Osteocyte (in vitro differentiated cells): ENCODE measurements around the gene CTBP1. TPM values are rescaled to one million over a fixed set of nuclear protein-coding genes. Genes with fewer than 3 reads are reported as not detected.

Source experiments
- DNase-seq: peaks from one replicate; pipeline ENCODE4 v3.0.0; 2021; ENCODE audit warnings: mixed read lengths; ENCODE audit not compliant: unreplicated experiment; ENCODE audit errors: extremely low spot score
- H3K27ac Mint-ChIP-seq: one replicate; pipeline ENCODE4 v1.8.0; 2021; ENCODE audit warnings: mild to moderate bottlenecking, mixed read lengths; ENCODE audit not compliant: unreplicated experiment
- H3K27me3 Mint-ChIP-seq: one replicate; pipeline ENCODE4 v1.8.0; 2021; ENCODE audit warnings: mixed read lengths; ENCODE audit not compliant: unreplicated experiment
- H3K36me3 Mint-ChIP-seq: one replicate; pipeline ENCODE4 v1.8.0; 2021; ENCODE audit warnings: mixed read lengths; ENCODE audit not compliant: unreplicated experiment
- H3K4me1 Mint-ChIP-seq: one replicate; pipeline ENCODE4 v1.8.0; 2021; ENCODE audit warnings: mixed read lengths; ENCODE audit not compliant: unreplicated experiment
- H3K4me3 Mint-ChIP-seq: one replicate; pipeline ENCODE4 v1.8.0; 2021; ENCODE audit warnings: mild to moderate bottlenecking, moderate library complexity, mixed read lengths; ENCODE audit not compliant: unreplicated experiment
- H3K9me3 Mint-ChIP-seq: one replicate; pipeline ENCODE4 v1.8.0; 2021; ENCODE audit warnings: mixed read lengths; ENCODE audit not compliant: unreplicated experiment
- total RNA-seq: library from RNA; stranded (reverse); gene quantifications from 2 replicates; pipeline ENCODE4 v1.2.1, GENCODE V29; 2021
- TF ChIP-seq, protein P1 (sequence below): fragments of 200-600 bp; sonication (generic); IDR thresholded peaks from 2 replicates; pipeline ENCODE4 v1.5.0; 2021; ENCODE audit warnings: antibody characterized with exemption, mild to moderate bottlenecking, moderate library complexity

Gene CTBP1
- total RNA-seq, 1 donor from 2014 or later: 172 TPM

DNA sequence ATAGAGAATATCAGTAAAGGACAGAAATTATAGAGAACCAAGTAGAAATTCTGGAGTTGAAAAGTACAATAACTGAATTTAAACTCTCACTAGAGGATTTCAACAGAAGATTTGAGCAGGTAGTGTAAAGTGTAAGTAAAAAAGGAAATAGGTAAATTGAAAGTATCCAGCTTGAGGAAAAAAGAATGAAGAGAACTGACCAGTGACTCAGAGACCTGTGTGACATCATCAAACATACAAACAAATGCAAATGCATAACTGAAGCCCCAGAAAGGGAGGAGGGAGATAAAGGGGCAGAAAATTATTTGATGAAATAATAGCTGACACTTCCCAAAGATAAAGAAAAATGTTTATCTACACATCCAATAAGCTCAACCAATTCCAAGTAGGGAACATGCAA is 68.3 kb downstream of the CTBP1 start:
- peaks cover 28% of the 10 kb centered on the region for H3K9me3 Mint-ChIP-seq

DNA sequence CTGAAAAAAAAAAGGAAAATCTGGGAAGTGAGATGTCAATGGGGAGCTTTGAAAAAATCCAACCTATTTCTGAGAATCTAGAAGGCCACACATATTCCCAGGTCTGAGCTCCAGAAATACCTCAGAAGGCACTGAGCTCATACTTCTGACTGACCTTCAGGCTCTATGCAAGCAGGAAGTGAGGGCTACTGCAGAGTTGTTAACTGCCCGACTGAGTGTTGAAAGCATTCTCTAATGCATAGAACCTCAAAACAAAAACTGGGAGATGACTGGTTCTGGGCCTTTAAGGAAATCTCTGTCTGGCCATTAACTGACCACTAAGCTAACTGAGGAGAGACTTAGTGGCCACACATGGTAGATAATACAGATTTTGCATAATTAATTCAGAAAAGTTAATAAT is 69.0 kb downstream of the CTBP1 start:
- Mint-ChIP-seq H3K4me1 (peaks cover 37% of the 10 kb centered on the region), H3K36me3 (peaks cover 19% of the 10 kb centered on the region), H3K9me3 (peaks cover 28% of the 10 kb centered on the region), H3K27ac (no peak overlapping the region), H3K4me3 (no peak overlapping the region), H3K27me3 (peaks cover 15% of the 10 kb centered on the region)
- DNase-seq: no peak
- TF ChIP-seq, protein P1, sequence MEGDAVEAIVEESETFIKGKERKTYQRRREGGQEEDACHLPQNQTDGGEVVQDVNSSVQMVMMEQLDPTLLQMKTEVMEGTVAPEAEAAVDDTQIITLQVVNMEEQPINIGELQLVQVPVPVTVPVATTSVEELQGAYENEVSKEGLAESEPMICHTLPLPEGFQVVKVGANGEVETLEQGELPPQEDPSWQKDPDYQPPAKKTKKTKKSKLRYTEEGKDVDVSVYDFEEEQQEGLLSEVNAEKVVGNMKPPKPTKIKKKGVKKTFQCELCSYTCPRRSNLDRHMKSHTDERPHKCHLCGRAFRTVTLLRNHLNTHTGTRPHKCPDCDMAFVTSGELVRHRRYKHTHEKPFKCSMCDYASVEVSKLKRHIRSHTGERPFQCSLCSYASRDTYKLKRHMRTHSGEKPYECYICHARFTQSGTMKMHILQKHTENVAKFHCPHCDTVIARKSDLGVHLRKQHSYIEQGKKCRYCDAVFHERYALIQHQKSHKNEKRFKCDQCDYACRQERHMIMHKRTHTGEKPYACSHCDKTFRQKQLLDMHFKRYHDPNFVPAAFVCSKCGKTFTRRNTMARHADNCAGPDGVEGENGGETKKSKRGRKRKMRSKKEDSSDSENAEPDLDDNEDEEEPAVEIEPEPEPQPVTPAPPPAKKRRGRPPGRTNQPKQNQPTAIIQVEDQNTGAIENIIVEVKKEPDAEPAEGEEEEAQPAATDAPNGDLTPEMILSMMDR: no peak

More for the DNA sequence above, 68.3 kb downstream of the CTBP1 start:
- Mint-ChIP-seq H3K27me3 (peaks cover 15% of the 10 kb centered on the region), H3K36me3 (peaks cover 19% of the 10 kb centered on the region), H3K4me1 (peaks cover 36% of the 10 kb centered on the region), H3K27ac (no peak overlapping the region), H3K4me3 (no peak overlapping the region)
- DNase-seq: no peak
- TF ChIP-seq, protein P1: no peak

DNA sequence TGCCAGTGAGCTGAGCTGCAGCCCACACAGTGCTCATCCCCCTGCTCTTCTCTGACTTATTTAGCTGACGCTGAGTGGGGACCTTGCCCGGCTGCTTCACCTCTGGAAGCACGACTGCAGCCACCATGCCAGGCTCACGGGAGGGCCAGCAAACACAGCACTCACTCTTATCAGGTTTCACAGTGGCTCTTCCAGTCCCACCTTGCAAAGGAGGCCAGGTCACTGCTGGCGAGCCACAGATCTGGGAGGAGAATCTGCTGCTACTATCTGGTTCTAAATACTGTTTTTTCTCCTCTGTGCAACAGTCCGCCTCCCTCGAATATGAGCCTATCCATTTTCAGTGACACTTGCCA is 69.9 kb downstream of the CTBP1 start:
- TF ChIP-seq, protein P1: no peak
- Mint-ChIP-seq H3K4me1 (peaks cover 41% of the 10 kb centered on the region), H3K27me3 (peaks cover 15% of the 10 kb centered on the region), H3K4me3 (no peak overlapping the region), H3K36me3 (peaks cover 19% of the 10 kb centered on the region), H3K9me3 (peaks cover 28% of the 10 kb centered on the region), H3K27ac (no peak overlapping the region)
- DNase-seq: no peak

DNA sequence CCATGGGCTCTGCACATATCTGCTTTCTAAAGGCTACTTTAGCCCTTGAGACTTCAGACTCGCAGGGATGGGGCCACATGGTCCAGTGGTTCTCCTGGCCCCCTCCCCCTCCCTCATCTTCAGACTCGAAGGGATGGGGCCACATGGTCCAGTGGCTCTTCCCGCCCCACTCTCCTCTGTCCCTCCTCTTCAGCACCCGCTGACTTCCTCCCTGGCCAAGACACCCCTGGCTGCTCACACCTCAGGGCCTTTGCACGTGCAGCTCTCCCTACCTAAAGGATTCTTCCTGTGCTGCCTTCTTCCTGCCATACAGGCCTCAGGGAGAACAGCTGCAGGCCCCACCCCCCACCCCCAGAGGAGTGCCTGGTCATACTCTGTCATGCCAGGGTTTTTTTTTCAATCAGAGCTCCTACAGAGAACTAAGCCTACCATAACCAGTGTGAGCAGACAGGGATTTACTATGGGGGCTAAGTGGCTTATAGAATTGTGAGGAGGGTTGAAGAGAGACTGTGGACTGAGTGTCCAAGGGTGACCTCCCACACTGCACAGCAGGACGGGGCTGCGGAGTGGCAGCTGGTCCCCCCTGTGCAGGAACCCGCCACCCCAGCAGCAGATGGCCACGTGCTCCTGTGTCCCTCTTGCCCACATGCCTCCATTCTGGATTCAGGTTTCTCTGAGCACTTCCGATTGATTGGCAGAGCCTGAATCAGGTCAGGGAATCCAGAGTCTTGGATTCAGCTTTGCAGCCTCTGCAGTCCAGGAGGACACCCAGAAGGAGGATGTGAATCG is 70.4 kb downstream of the CTBP1 start:
- TF ChIP-seq, protein P1: no peak
- Mint-ChIP-seq H3K4me1 (peaks cover 42% of the 10 kb centered on the region), H3K27me3 (peaks cover 15% of the 10 kb centered on the region), H3K4me3 (no peak overlapping the region), H3K9me3 (peaks cover 28% of the 10 kb centered on the region), H3K36me3 (peaks cover 19% of the 10 kb centered on the region), H3K27ac (no peak overlapping the region)
- no peak for DNase-seq

DNA sequence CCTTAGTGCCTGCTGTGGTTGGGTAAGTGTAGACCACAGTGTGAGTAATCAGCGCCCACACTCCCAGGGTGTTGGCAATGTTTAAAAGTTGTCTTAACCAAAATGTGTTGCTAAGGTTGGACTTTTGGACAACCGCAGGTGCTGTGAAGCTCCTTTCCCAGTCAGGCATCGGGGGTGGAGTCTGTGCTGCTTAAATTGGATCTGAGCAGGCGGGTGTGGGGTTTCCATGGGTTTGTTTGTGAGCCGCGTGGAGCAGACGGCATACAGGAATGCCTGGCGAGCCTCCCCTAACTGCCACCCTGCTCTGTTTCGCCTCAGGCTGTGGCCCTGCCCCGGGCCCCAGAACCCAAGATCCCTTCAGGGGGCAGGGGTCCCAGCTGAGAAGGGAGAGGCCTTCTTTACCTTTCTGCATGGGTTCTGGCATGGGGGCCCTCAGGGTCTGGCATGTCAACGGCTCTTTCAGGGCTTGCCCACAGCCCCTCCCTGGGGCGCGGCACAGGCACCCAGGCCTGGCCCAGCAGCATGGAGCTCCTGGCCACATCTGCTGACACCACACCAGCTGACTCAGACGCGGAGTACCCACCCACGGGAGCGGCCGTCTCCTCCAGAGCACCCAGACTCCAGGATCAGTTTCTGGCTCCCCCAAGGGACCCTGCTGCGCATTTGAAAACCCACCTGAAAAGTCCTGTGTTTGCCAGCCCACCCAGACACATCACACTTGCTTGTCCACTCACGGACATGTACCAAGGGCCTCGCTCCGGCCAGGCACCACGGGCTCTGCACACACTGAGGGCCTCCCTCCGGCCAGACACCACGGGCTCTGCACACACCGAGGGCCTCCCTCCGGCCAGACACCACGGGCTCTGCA is 71.4 kb downstream of the CTBP1 start:
- Mint-ChIP-seq H3K4me1 (peaks cover 42% of the 10 kb centered on the region), H3K27me3 (peaks cover 13% of the 10 kb centered on the region), H3K9me3 (peaks cover 26% of the 10 kb centered on the region), H3K36me3 (peaks cover 18% of the 10 kb centered on the region), H3K27ac (no peak overlapping the region), H3K4me3 (no peak overlapping the region)
- peak; percentile 80 for DNase-seq
- TF ChIP-seq, protein P1: no peak
